GM19238 (cell line): ENCODE measurements around the gene ZNF548.

Source experiments
- DNase-seq: peaks from one replicate; pipeline ENCODE4 v3.0.0; 2011; ENCODE audit warnings: low spot score; ENCODE audit not compliant: insufficient read length

The ZNF548 gene

DNA sequence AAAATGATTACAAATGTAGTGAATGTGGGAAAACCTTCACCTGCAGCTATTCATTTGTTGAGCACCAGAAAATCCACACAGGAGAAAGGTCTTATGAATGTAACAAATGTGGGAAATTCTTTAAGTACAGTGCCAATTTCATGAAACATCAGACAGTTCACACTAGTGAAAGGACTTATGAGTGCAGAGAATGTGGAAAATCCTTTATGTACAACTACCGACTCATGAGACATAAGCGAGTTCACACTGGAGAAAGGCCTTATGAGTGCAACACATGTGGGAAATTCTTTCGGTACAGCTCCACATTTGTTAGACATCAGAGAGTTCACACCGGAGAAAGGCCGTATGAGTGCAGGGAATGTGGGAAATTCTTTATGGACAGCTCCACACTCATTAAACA lies 9.2 kb downstream of the ZNF548 start:
- no peak for DNase-seq

DNA sequence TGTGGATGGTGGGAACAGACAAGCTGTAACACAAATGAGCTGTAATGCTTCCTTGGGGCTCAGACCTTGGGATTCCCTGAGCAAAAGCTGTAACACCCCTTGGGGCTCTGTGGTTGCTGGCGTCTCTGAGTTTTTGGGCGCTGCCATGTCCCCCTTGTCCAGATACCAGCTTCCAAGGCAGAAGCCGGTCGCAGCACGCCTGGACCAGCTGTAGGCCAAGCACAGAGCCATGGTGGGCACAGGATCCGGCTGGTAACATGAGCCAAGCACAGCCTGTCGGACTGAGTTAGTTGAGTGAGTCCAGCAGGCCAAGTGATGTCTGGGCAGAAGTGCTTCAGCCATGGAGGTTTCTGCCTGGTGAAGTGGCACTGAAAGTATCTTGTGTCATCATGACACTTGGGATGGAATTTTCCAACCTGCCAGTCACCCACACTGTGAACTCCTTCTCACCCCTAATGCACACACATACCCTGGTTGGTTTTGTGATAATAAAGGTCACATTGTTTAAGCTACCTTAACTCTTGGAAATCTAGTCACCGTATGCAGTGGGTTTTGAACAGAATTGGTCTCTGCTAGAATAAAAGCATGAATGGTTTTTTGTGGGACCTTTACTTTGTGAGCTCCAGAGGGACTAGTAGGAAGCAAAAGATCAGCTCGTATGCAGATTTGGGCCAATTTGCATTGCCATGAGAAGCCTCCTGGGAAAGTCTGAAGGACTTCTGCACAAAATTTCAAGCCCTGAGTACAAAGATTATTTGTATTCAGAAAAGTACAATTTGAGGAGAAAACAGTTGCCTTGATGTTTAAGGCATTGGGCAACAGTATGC lies 14.3 kb downstream of the ZNF548 start:
- no peak for DNase-seq

DNA sequence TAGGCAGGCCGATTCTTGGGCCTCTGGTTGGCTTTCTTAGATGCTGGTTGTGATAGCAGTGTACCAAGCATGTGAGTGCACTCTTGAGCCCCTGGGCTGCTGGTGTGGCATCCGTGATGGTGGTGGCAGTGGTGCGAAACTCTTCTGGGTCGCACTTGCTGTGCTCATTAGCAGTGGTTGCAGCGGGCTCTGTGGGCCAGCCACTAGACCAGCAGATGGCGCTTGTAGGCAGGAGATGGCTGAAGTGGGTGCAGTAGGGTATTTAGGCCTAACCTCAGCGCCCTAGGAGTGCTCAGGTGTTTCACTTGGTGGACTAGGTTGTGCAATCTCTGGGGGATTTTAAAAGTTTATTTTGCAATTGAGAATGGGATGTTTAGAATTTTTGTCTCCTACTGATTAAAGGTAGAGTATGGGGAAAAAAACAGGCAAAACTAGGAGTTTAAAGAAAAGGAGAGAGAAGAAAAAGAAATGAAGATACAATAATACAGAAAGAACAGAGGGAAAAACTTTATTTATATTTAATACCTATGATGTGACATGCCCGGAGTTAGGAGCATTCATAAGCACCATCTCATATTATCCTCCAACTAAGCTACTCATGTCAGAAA lies 17.0 kb downstream of the ZNF548 start:
- peak; percentile 51 for DNase-seq

- DNase-seq, result peak; percentile 89
Measured at GRCh38 chr19:57410877-57411671, 21.4 kb downstream of the ZNF548 start, which contains the start of gene ZNF17. Gene ZNF17, plus strand, starts transcription at chr19:57411161. Its CDS starts 2,455 bp downstream, at chr19:57413616.

- DNase-seq, result no peak
Measured at GRCh38 chr19:57419439-57419838, 29.8 kb downstream of the ZNF548 start.

- DNase-seq, result no peak
Measured at GRCh38 chr19:57421037-57421436, 31.4 kb downstream of the ZNF548 start.

- DNase-seq, result no peak
Measured at GRCh38 chr19:57434386-57435061, 44.9 kb downstream of the ZNF548 start.

GRCh38 chr19:57435062-57435978 lies 45.7 kb downstream of the ZNF548 start, which contains the start of gene ZNF749:
Gene ZNF749, plus strand, starts transcription at chr19:57435325. Its CDS starts 254 bp downstream, at chr19:57435579.
- DNase-seq, result peak; percentile 90

DNA sequence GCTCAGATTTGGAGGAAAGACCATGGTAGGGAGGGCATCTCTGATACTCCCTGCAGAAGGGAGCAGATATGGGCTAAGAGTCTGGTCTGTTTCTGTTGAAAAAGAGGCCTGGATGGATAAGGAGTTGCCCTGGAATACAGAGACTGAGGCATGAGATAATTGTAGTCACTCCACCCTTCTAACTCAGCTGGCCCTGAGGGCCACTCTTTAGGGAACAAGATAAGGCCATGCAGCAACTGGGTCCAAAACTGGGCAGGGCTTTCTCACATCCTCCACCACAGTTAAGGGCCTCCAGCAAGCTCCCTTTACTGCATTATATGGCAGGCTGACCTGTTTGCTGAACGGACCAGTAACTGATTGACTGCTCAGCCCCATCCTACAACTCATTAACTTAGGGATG lies 46.8 kb downstream of the ZNF548 start:
- DNase-seq, result no peak

GRCh38 chr19:57437931-57438330 lies 48.3 kb downstream of the ZNF548 start:
- no peak for DNase-seq

DNA sequence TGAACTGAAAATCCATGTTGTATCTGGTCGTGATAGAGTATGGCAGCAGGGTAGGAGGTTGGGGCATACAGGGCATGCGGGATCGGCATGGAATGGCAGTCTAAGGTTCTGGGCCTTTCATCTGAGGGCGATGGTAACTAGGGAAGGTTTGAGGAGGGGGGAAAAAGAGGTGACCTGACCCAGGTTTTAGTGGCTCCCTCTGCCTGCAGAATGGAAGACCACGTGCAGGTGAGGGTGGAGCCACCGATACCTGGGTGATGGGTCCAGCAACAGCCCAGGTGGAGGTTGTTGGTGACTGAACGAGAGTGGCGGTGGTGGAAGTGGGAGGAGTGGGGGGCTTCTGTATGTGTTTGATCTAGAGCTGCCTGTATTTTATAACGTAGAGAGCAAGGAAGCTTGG lies 49.3 kb downstream of the ZNF548 start:
- no peak for DNase-seq

DNA sequence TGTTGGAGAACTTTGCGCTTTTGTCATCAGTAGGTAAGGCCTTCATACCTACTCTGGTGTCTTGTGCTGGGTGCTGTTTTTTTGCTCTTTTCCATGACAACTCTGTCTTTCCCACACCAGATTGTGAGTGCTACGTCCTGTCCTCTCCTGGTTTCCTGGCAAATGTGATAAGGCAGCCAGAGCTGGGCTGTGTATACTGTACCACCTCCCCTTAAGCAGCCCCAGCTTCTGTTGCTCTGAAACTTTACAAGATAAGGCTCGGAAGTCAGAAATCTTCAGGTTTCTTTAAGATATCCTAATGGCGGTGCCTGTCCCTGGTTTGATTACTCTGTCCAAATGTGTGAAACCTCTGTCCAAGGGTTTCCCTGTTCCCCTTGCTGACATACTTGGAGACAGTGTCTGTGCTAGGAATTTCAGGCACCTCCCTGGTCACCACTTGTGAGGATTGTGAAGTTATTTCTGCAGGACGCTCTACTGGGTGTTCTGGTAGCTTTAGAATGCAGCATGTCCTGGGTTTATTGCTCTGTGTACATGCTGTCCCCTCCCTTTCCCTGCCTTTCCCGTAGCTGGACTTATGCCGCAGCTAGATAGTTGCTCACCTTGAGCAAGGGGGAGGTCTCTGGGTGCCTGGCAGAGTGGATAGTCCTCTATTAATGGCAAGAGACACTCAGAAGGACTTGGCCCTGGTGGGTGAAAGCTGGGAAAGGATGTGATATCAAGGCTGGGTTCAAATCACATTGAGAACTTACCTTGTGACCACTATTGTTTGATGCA lies 52.5 kb downstream of the ZNF548 start:
- no peak for DNase-seq

- DNase-seq, result no peak
Measured at GRCh38 chr19:57443121-57443696, 53.6 kb downstream of the ZNF548 start.

DNA sequence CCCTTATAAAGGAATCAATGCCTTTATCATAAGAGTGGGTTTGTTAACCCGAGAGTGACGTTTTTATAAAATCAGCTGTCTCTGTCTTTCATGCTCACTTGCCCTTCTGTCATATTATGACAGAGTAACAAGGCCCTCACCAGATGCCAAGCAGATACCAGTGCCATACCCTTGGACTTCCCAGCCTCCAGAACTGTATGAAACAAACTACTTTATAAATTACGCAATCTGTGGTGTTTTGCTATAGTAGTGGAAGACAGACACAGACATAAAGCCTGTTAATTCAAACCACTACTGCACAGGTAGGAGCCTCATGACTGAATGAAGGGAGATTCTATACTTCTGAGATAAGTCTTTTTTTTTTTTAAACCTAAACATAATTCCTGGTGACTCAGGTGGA lies 62.7 kb downstream of the ZNF548 start:
- no peak for DNase-seq
